Measurements from ENCODE around the gene SPG11.
"Not testable (repeated sequence)": the region's sequence is repeated elsewhere in the genome, so short reads cannot be mapped to it uniquely, and the experiment has no call there.

The SPG11 gene

GRCh38 chr15:44554934-44555723, 108.3 kb downstream of the SPG11 start:
- no peak for DNase-seq

- no peak for DNase-seq
Observed at GRCh38 chr15:44550734-44551133, 112.7 kb downstream of the SPG11 start.

- no peak for DNase-seq
Observed at GRCh38 chr15:44550256-44550655, 113.2 kb downstream of the SPG11 start.

GRCh38 chr15:44549152-44549551, 114.3 kb downstream of the SPG11 start:
- not testable (repeated sequence) for DNase-seq

DNA sequence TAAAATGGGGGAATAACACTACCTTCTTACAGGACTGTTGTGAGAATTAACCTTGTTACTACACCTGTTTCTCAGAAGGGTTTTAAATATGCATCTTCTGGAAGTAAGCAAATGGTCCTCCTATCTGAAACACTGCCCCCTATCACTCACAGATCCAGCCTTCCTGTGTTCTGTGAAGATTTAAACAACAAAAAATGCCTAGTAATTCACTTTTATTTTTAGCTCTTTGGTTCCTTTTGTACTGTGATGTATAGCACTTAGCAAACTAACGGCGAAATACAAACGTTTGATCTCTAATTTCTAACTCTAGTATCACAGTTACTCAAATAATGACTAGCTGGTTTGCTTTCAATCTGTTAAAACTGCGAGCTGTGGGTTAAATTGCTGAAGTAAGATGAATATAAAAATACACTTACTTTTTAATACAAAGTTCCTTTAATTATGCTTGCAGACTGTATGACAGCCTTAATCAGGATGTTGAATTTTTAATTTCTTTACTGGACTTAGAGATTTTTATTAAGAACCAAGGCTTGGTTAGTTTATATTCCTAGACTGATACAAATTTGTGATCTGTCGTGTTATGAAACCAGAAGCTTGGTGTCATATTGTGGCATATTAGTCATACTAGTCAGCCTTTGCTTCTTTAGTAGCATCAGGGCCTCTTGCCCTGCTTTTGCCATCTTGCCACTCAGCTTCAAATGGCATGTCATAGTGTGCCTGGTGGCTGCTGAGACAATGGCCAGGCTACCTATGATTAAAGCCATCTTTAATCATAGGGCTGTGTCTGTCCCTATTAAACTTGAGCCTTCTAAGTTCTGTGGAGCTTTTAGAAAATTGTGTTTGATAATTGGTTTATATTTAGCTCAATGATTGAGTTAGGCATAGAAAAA, 117.3 kb downstream of the SPG11 start:
- peak; percentile 46 to 62 for DNase-seq

- DNase-seq: not testable (repeated sequence)
Observed at GRCh38 chr15:44544745-44545144, 118.7 kb downstream of the SPG11 start.

DNA sequence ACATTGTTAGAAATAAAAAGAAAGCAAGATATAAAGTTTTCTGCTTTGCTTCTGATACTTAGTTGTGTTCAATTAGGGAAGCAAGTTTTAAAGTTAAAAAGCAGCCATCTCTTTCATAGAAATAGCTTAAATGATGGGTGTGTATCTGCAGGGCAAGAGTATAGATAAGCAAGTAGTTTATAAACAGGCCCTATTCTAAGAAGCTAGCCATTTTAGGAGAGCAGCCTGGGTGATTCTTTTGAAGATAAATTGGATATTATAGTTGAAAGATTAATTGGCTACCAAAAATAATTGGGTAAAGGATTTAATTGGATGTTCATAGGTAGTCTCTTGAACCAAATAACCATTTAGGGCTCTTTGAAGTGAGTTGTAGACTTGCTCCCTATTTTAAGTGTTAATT, 120.9 kb downstream of the SPG11 start:
- DNase-seq: no peak

GRCh38 chr15:44541282-44541958, 122.0 kb downstream of the SPG11 start:
- DNase-seq: no peak

- DNase-seq: no peak
Observed at GRCh38 chr15:44537735-44538240, 125.7 kb downstream of the SPG11 start.

DNA sequence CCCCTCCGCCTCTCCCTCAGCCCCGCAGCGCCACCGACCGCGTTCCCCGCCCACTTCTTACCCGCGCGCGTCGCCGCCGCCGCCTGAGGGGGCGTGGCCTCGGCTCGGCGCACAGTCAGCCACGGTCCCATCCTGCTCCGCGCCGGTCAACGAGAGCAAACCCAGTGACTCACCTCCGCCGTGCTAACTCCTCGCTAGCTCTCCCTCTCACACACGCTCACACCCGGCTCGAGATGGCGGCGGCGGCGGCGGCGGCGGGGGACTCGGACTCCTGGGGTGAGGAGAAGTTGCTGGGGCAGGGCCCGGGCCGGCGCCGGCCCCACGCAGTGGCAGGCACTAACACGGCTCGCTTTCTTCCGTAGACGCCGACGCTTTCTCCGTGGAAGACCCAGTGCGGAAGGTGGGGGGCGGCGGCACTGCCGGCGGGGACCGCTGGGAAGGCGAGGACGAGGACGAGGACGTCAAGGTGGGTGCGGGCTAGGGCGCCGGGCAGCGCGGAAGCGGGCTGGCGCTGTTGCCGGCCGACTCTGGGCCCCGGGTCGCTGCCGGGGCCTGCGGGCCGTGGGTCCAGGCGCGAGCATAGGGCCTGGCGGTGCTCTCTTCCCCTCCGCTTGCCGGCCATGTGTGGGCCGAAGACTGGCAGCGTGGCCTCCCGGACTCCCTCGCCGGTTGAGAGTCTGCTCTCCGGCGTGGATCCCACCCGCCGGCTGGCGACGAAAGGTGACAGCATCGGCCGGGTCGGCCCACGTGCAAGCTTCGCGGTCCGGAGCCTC, 126.3 kb downstream of the SPG11 start, which contains the start of gene EIF3J:
TSS of gene EIF3J (plus strand) at position 186 of the 773 bp plus-strand sequence. CDS start at position 234, 48 bp downstream.
- DNase-seq: peak; percentile 92 to 94

- DNase-seq: no peak
Observed at GRCh38 chr15:44536302-44536961, 127.0 kb downstream of the SPG11 start.

GRCh38 chr15:44535523-44536301, 127.8 kb downstream of the SPG11 start:
- peak; percentile 34 to 44 for DNase-seq

DNA sequence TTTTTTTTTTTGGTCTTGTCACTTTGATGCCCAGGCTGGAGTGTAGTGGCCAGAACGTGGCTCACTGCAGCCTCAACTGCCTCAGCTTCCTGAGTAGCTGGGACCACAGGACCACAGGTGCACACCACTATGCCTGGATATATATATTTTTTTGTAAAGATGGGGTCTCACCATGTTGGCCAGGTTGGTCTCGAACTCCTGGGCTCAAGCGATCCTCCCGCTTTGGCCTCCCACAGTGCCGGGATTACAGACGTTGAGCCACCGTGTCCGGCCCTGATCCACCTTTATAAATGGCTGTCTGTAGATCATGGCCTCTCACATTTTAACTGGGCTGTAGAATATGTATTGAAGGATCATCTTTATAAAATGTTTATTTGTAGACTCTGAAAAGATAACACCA, 128.4 kb downstream of the SPG11 start:
- no peak for DNase-seq

GRCh38 chr15:44532689-44533088, 130.8 kb downstream of the SPG11 start:
- no peak for DNase-seq

- not testable (repeated sequence) for DNase-seq
Observed at GRCh38 chr15:44532275-44532674, 131.2 kb downstream of the SPG11 start.

DNA sequence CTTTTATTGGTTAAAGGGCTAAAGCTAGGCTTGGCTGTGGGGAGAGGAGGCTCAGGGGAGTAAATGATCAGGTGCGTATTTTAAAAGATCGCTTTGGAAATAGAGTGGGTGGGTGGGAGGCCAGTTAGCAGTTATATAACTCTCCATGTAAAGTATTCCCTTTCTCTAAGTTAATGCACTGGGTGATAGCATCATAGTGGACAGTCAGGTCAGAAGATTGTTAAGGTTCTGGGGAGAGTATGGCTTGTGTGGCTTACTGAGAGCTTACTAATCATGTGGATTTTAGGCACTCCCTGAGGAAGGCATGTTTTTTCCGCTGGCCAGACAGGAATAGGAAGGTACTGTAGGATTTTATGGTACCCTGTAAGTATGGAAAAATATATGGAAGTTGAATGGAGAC, 132.8 kb downstream of the SPG11 start:
- DNase-seq: no peak

DNA sequence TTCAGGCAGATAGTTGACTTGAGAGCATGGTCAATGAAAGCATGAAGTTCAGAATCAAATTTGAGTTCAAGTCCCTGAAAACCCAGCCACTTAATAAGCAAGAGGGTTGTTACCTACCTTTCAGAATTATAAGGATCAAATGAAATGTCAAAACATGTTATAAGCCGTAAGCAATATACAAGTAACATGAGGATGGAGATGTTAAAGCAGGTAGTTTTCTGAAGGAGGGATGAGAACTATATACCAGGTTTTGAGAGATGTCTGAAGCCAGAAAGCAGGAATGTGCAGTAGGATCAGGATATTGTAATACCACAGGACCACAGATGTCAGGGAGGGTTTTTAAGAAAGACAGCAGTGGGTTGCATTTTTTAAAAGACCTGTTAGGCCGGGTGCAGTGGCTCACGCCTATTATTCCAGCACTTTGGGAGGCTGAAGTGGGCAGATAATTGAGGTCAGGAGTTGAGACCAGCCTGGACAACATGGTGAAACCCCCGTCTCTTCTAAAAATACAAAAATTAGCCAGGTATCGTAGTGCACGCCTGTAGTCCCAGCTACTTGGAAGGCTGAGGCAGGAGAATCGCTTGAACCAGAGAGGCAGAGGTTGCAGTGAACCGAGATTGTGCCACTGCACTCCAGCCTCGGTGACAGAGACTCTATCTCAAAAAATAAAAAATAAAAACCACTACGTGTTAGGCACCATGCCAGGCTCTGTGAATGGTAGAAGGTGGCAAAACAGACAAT, 133.4 kb downstream of the SPG11 start:
- no peak for DNase-seq

- no peak for DNase-seq
Observed at GRCh38 chr15:44527241-44527640, 136.2 kb downstream of the SPG11 start.

DNA sequence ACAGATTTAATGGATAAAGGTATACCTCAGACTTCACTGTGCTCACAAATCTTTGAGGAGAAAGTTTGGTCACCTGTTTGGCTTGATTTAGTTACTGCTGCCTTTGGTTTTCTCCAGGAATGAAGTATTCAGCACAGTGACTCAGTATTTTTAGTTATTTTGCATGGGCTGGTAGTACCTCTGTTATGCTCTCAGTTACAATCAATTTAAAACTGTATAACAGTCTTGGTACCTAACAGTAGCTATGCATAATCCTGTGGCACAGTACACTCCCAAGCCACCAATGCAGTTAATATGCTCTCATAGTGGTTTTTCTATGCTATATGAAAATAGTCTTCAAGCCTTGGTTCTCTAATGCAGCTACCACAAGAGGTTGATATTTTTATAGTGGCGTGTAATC, 138.4 kb downstream of the SPG11 start:
- no peak for DNase-seq

DNA sequence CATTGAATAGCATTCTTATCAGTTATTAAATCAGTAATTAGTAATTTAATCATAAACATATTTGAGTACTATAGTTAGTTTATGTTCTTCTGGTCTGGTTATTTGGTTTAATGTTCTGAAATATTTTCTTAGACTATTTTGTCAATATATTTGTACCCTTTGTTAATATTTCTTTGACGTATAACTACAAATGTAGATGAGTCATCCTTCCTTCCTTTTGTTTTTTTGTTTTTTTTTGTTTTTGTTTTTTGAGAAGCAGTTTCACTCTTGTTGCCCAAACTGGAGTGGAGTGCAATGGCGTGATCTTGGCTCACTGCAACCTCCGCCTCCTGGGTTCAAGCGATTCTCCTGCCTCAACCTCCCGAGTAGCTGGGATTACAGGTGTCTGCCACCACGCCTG, 143.9 kb downstream of the SPG11 start:
- DNase-seq: no peak
